Natural killer cell (primary cell): ENCODE measurements around the gene UTF1. TPM values are rescaled to one million over a fixed set of nuclear protein-coding genes. Genes with fewer than 3 reads are reported as not detected.

ENCODE experiments used
- ATAC-seq, 3 donors: fragments of 150-1000 bp in 2 of 3; fragments of 200-7000 bp in 1 of 3; cut with Tn5 transposase; 1 replicate in 1 of 3; 2 replicates in 2 of 3; pipeline ENCODE4 v1.10.0; 2021; ENCODE audit warnings: mild to moderate bottlenecking in 2 of 3, moderate library complexity in 2 of 3
- DNase-seq, 2 donors: peaks; one replicate each; pipeline versions ENCODE4 v3.0.0 to v3.0.0-alpha.2; 2013 to 2021; ENCODE audit warnings: mixed read lengths in 1 of 2
- H3K27ac ChIP-seq: one replicate; pipeline ENCODE4 v1.5.1; 2013; ENCODE audit warnings: mild to moderate bottlenecking, low read length
- H3K27me3 ChIP-seq: one replicate; pipeline ENCODE4 v1.6.1; 2013; ENCODE audit warnings: low read length; ENCODE audit not compliant: control insufficient read depth, insufficient read depth
- H3K36me3 ChIP-seq: one replicate; pipeline ENCODE4 v1.6.1; 2013; ENCODE audit warnings: low read length; ENCODE audit not compliant: control insufficient read depth, insufficient read depth
- H3K4me1 ChIP-seq: one replicate; pipeline ENCODE4 v1.6.1; 2013; ENCODE audit warnings: low read length; ENCODE audit not compliant: control insufficient read depth, insufficient read depth
- H3K4me3 ChIP-seq: one replicate; pipeline ENCODE4 v1.5.1; 2013; ENCODE audit warnings: low read length
- H3K9me3 ChIP-seq: one replicate; pipeline ENCODE4 v1.6.1; 2013; ENCODE audit warnings: low read length; ENCODE audit not compliant: control insufficient read depth, insufficient read depth
- H3K27ac Mint-ChIP-seq, 2 donors: one replicate each; pipeline ENCODE4 v1.8.0; 2022; ENCODE audit warnings: mild to moderate bottlenecking in 2 of 2, mixed read lengths in 2 of 2, moderate library complexity in 1 of 2
- H3K27me3 Mint-ChIP-seq, 2 donors: one replicate each; pipeline ENCODE4 v1.8.0; 2022; ENCODE audit warnings: low read depth in 2 of 2, mixed read lengths in 2 of 2
- H3K36me3 Mint-ChIP-seq: one replicate; pipeline ENCODE4 v1.8.0; 2022; ENCODE audit warnings: mixed read lengths
- H3K4me1 Mint-ChIP-seq, 2 donors: one replicate each; pipeline ENCODE4 v1.8.0; 2022; ENCODE audit warnings: mixed read lengths in 2 of 2
- H3K4me3 Mint-ChIP-seq: one replicate; pipeline ENCODE4 v1.8.0; 2022; ENCODE audit warnings: mild to moderate bottlenecking, moderate library complexity, mixed read lengths
- H3K9me3 Mint-ChIP-seq, 2 donors: one replicate each; pipeline ENCODE4 v1.8.0; 2022; ENCODE audit warnings: mixed read lengths in 2 of 2
- WGBS: methylation state at CpG from one replicate; pipeline ENCODE4 v1.1.7; 2013; ENCODE audit warnings: missing lambda C conversion rate; ENCODE audit not compliant: insufficient coverage; 5-methylcytosine and 5-hydroxymethylcytosine counted together
- intact Hi-C: fragments of 100-400 bp; cut with micrococcal nuclease; formaldehyde crosslinking; loops from one replicate; pipeline ENCODE4 v1.14.2; 2022
- total RNA-seq, 4 donors: library from RNA; stranded (reverse); fragments of 120-200 nt in 1 of 4; gene quantifications; one replicate each; pipeline versions ENCODE4 v1.2.3 to v1.2.4, GENCODE V29; 2013 to 2022
- TF ChIP-seq, protein P1 (sequence below): fragments of 200-600 bp; IDR thresholded peaks from one replicate; pipeline ENCODE4 v1.8.0; 2022; ENCODE audit warnings: antibody characterized with exemption

The UTF1 gene
- total RNA-seq, 3 donors from 2014 or later (not counting 1 experiment from before 2014, with no cell fraction given): 0.31 to 0.33 TPM; not detected in 1

DNA sequence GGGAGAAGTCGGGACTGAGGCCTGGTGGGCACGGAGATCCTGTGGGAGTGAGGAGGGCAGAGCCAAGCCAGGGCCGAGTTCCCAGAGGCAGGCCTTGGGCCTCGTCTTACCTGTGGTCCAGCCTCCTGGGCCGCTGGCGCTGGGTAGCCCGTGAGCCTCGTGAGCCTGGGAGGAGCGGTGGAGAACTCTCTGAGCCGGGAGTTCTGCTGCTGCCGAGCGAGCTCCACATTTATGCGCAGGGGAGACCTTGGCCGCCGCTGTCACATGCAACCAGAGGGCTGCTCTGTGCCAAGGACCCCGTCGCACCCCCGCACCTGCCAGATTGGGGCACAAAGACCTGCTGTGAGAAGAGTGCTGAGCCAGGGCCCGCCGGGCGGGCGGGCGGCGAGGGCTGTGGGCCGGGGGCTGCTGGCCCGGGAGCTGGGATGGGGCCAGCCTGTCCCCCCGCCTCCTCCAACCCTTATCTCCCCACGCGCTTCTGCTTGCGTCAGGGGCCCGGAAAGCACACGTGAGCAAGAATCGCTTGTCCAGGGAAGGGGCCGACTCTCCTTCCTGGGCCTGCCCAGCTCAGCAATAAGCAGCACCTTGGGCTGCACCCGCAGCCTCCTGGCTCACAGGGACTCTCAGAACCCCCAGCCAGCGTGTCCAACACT, 17.8 kb downstream of the UTF1 start:
- Mint-ChIP-seq H3K4me1 (peaks cover 0 to 13% of the 10 kb centered on the region in 2 donors), H3K27ac (no peak overlapping the region), H3K36me3 (no peaks in the 10 kb centered on the region), H3K27me3 (peaks cover 0 to 7% of the 10 kb centered on the region in 2 donors), H3K4me3 (no peak overlapping the region), H3K9me3 (no peaks in the 10 kb centered on the region)
- WGBS: 94% methylated on average over 36 of the region's 36 CpGs
- no peak for DNase-seq
- H3K36me3 ChIP-seq: no peaks in the 10 kb centered on the region
- no peak for ATAC-seq
- H3K4me3 ChIP-seq: no peak overlapping the region
- no peaks in the 10 kb centered on the region for H3K27me3 ChIP-seq
- intact Hi-C loops: no loop called here
- no peaks in the 10 kb centered on the region for H3K4me1 ChIP-seq
- H3K9me3 ChIP-seq: no peaks in the 10 kb centered on the region
- H3K27ac ChIP-seq: no peak overlapping the region
- TF ChIP-seq, protein P1, sequence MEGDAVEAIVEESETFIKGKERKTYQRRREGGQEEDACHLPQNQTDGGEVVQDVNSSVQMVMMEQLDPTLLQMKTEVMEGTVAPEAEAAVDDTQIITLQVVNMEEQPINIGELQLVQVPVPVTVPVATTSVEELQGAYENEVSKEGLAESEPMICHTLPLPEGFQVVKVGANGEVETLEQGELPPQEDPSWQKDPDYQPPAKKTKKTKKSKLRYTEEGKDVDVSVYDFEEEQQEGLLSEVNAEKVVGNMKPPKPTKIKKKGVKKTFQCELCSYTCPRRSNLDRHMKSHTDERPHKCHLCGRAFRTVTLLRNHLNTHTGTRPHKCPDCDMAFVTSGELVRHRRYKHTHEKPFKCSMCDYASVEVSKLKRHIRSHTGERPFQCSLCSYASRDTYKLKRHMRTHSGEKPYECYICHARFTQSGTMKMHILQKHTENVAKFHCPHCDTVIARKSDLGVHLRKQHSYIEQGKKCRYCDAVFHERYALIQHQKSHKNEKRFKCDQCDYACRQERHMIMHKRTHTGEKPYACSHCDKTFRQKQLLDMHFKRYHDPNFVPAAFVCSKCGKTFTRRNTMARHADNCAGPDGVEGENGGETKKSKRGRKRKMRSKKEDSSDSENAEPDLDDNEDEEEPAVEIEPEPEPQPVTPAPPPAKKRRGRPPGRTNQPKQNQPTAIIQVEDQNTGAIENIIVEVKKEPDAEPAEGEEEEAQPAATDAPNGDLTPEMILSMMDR: no peak

DNA sequence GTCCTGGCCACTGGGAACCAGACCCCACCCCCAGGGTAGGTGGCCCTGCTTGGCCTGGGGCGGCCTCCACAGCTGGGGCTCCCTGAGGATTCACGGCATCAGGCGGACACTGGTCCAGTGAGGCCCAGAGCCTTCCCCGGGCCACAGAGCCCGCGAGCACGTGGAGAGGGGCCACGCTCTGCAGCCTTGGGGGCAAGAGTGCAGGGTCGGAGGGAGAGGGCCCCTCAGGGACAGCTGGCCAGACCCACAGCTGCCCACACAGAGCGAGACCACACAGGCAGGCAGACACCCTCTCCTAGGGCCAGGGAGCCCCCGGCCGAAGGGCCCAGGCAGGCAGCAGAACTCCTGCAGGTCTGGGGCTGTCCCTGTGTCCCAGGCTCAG, 18.3 kb downstream of the UTF1 start:
- H3K27ac ChIP-seq: no peak overlapping the region
- no peak for DNase-seq
- no peaks in the 10 kb centered on the region for H3K36me3 ChIP-seq
- Mint-ChIP-seq H3K4me3 (no peak overlapping the region), H3K4me1 (peaks cover 0 to 8% of the 10 kb centered on the region in 2 donors), H3K36me3 (no peaks in the 10 kb centered on the region), H3K27me3 (peaks cover 0 to 3% of the 10 kb centered on the region in 2 donors), H3K9me3 (no peaks in the 10 kb centered on the region), H3K27ac (no peak overlapping the region)
- no peak for ATAC-seq
- H3K27me3 ChIP-seq: no peaks in the 10 kb centered on the region
- intact Hi-C loops: no loop called here
- 93% methylated on average over 12 of the region's 12 CpGs for WGBS
- TF ChIP-seq, protein P1: no peak
- no peaks in the 10 kb centered on the region for H3K4me1 ChIP-seq
- no peak overlapping the region for H3K4me3 ChIP-seq
- no peaks in the 10 kb centered on the region for H3K9me3 ChIP-seq

DNA sequence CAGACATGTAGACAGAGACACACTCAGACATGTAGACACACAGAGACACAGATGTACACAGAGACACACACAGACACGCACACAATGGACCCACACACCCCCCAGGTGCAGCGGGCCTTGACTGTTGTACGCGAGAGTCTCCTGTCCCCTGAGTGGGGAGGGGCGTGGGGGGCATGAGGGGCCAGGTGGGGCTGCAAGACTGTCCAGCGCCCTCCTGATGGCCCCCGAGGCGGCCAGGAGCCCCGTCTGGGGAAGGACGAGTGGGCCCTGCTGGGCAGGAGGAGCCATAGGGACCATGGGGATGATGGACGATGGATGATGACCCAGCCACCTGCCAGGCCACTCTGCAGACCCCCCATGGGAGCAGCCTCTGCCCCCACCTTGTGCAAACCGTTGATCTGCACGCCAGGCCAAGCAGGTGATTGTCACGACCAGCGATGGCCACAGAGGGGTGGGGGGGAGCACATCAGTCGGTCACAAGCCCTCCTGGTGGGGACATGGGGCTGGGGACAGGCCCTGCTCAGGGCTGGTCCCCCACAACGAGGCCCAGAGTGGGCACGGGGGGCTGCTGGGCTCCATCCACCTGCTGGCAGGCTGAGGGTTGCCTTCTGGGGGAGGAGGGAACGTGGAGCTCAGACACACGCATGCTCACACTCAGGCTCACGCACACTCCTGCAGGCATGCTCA, 19.2 kb downstream of the UTF1 start:
- TF ChIP-seq, protein P1: no peak
- Histone ChIP-seq H3K27me3 (no peaks in the 10 kb centered on the region), H3K36me3 (no peaks in the 10 kb centered on the region), H3K4me1 (no peaks in the 10 kb centered on the region), H3K9me3 (no peaks in the 10 kb centered on the region), H3K27ac (no peak overlapping the region), H3K4me3 (no peak overlapping the region)
- ATAC-seq (no peak), DNase-seq (no peak)
- H3K36me3 Mint-ChIP-seq: no peaks in the 10 kb centered on the region
- no peak overlapping the region for H3K27ac Mint-ChIP-seq
- H3K27me3 Mint-ChIP-seq: peaks cover 0 to 3% of the 10 kb centered on the region in 2 donors
- H3K9me3 Mint-ChIP-seq: no peaks in the 10 kb centered on the region
- no peak overlapping the region for H3K4me3 Mint-ChIP-seq
- intact Hi-C loops: no loop called here
- WGBS: 75% methylated on average over 19 of the region's 21 CpGs
- peaks cover 0 to 8% of the 10 kb centered on the region in 2 donors for H3K4me1 Mint-ChIP-seq
